ENCODE data around the gene HDX. TPM values are rescaled to one million over a fixed set of nuclear protein-coding genes. Genes with fewer than 3 reads are reported as not detected.

HDX gene
- total and polyA plus RNA-seq, 2 of the 13 experiments (the other 11 are each of a cell fraction or from before 2014, with no cell fraction given): 0.20 TPM; not detected in 1

DNA sequence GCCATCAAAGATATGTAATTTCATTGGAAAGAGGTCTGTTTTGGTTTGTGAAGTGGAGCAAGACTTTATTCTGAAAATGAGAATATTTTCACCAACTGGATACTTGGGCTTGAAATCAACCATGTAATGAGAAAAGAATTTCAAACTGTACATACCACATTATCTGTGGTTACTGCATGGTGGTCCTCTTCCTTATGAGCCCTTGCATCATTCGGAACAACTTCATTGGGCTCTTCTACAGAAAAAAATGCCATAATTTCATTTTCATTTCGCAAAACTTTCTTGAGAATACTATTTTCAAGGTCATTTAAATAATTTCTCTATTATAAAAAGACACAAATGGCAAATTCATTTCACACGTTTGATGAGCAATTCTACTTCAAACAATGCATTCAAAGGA, 165.6 kb downstream of the HDX start (continued):
- TF ChIP-seq, protein P1, sequence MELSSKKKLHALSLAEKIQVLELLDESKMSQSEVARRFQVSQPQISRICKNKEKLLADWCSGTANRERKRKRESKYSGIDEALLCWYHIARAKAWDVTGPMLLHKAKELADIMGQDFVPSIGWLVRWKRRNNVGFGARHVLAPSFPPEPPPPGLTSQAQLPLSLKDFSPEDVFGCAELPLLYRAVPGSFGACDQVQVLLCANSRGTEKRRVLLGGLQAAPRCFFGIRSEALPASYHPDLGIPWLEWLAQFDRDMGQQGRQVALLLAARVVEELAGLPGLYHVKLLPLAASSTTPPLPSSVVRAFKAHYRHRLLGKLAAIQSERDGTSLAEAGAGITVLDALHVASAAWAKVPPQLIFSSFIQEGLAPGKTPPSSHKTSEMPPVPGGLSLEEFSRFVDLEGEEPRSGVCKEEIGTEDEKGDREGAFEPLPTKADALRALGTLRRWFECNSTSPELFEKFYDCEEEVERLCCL (CRISPR knock-in tag; IDR thresholded peaks at IDR 0.05; ENCODE audit: borderline replicate concordance): no peak
- TF ChIP-seq ZNF678 (CRISPR knock-in tag; IDR thresholded peaks at IDR 0.05): no peak
- TF ChIP-seq SNAI1 (CRISPR knock-in tag; IDR thresholded peaks at IDR 0.05; ENCODE audit: borderline replicate concordance): no peak
- TF ChIP-seq ZNF451 (CRISPR knock-in tag; IDR thresholded peaks at IDR 0.05): no peak
- no peak for TF ChIP-seq RORA (CRISPR knock-in tag; IDR thresholded peaks at IDR 0.05)
- TF ChIP-seq SMAD1 (CRISPR knock-in tag; IDR thresholded peaks at IDR 0.05; ENCODE audit: borderline replicate concordance, low read depth): no peak
- no peak for TF ChIP-seq ZSCAN20 (CRISPR knock-in tag; IDR thresholded peaks at IDR 0.05; ENCODE audit: borderline replicate concordance)
- no peak for TF ChIP-seq GATAD2A (CRISPR knock-in tag; IDR thresholded peaks at IDR 0.05)
- TF ChIP-seq ZNF577 (CRISPR knock-in tag; IDR thresholded peaks at IDR 0.05; ENCODE audit: borderline replicate concordance, low read depth): no peak
- no peak for TF ChIP-seq HOMEZ (CRISPR knock-in tag; IDR thresholded peaks at IDR 0.05; ENCODE audit: low read depth)
- no peak for TF ChIP-seq ZSCAN31 (CRISPR knock-in tag; IDR thresholded peaks at IDR 0.05; ENCODE audit: low read depth)
- TF ChIP-seq, protein P2, sequence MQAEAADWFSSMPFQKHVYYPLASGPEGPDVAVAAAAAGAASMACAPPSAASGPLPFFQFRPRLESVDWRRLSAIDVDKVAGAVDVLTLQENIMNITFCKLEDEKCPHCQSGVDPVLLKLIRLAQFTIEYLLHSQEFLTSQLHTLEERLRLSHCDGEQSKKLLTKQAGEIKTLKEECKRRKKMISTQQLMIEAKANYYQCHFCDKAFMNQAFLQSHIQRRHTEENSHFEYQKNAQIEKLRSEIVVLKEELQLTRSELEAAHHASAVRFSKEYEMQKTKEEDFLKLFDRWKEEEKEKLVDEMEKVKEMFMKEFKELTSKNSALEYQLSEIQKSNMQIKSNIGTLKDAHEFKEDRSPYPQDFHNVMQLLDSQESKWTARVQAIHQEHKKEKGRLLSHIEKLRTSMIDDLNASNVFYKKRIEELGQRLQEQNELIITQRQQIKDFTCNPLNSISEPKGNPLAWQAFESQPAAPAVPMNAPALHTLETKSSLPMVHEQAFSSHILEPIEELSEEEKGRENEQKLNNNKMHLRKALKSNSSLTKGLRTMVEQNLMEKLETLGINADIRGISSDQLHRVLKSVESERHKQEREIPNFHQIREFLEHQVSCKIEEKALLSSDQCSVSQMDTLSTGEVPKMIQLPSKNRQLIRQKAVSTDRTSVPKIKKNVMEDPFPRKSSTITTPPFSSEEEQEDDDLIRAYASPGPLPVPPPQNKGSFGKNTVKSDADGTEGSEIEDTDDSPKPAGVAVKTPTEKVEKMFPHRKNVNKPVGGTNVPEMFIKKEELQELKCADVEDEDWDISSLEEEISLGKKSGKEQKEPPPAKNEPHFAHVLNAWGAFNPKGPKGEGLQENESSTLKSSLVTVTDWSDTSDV (CRISPR knock-in tag; IDR thresholded peaks at IDR 0.05): no peak
